ENCODE results near the gene FDPS. TPM values are rescaled to one million over a fixed set of nuclear protein-coding genes. Genes with fewer than 3 reads are reported as not detected.
A peak's percentile ranks its signal among the peaks of the same experiment; 100 is the strongest.
"Not testable (repeated sequence)": the region's sequence is repeated elsewhere in the genome, so short reads cannot be mapped to it uniquely, and the experiment has no call there.

FDPS gene
- total and polyA plus RNA-seq, 5 experiments from 2014 or later: 78.9 to 120 (median 97.2) TPM

DNA sequence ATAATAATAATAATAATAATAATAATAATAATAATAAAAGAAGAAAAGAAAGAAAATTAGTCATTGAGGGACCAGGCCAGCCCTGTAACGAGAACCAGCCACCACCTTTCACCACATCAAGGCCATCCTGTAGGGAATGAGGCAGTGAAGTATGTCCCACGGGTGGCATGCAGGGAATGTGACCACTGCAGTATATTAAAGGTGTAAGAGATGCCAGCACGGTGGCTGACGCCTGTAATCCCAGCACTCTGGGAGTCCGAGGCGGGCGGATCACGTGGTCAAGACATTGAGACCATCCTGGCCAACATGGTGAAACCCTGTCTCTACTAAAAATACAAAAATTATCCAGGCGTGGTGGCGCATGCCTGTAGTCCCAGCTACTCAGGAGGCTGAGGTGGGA is 17.7 kb upstream of the FDPS start:
- H3K4me1 Mint-ChIP-seq: peaks cover 3 to 11% (median 6%) of the 10 kb centered on the region in 4 donors
- ATAC-seq, H3K36me3 Mint-ChIP-seq, H3K27ac Mint-ChIP-seq, H3K9me3 Mint-ChIP-seq, H3K4me3 Mint-ChIP-seq, DNase-seq: not testable (repeated sequence)
- H3K27me3 Mint-ChIP-seq: peaks cover 15 to 28% (median 21%) of the 10 kb centered on the region in 5 donors
- POLR2A ChIA-PET: interaction anchor here (0.7 kb wide), 1 partner anchor 372 kb away, joined by 3 read pairs; no protein-coding TSS in a partner anchor

- Mint-ChIP-seq H3K36me3 (peaks cover 0 to 2% (median 0%) of the 10 kb centered on the region in 3 donors), H3K27me3 (peaks cover 25 to 49% (median 39%) of the 10 kb centered on the region in 5 donors), H3K4me3 (no peak overlapping the region), H3K27ac (peak overlapping the region in 1 of 10 donors; percentile 38), H3K4me1 (peaks cover 3 to 11% (median 6%) of the 10 kb centered on the region in 4 donors), H3K9me3 (no peaks in the 10 kb centered on the region)
- ATAC-seq (no peak), DNase-seq (no peak)
- POLR2A ChIA-PET: interaction anchor here (0.9 kb wide), 1 partner anchor 28 kb away, joined by 4 read pairs; no protein-coding TSS in a partner anchor
These were observed 15.4 kb upstream of the FDPS start for GRCh38 chr1:155293086-155293749.

- Mint-ChIP-seq H3K36me3 (peaks cover 0 to 2% (median 0%) of the 10 kb centered on the region in 3 donors), H3K4me3 (peak overlapping the region in 4 of 10 donors; percentile 0 to 61 (median 42)), H3K27ac (peak overlapping the region in 1 of 10 donors; percentile 54), H3K4me1 (peaks cover 3 to 11% (median 6%) of the 10 kb centered on the region in 4 donors), H3K9me3 (no peaks in the 10 kb centered on the region), H3K27me3 (peaks cover 25 to 49% (median 42%) of the 10 kb centered on the region in 5 donors)
- POLR2A ChIA-PET: no interaction called here
- DNase-seq (no peak), ATAC-seq (no peak)
These were observed 14.0 kb upstream of the FDPS start for GRCh38 chr1:155294520-155295182.

DNA sequence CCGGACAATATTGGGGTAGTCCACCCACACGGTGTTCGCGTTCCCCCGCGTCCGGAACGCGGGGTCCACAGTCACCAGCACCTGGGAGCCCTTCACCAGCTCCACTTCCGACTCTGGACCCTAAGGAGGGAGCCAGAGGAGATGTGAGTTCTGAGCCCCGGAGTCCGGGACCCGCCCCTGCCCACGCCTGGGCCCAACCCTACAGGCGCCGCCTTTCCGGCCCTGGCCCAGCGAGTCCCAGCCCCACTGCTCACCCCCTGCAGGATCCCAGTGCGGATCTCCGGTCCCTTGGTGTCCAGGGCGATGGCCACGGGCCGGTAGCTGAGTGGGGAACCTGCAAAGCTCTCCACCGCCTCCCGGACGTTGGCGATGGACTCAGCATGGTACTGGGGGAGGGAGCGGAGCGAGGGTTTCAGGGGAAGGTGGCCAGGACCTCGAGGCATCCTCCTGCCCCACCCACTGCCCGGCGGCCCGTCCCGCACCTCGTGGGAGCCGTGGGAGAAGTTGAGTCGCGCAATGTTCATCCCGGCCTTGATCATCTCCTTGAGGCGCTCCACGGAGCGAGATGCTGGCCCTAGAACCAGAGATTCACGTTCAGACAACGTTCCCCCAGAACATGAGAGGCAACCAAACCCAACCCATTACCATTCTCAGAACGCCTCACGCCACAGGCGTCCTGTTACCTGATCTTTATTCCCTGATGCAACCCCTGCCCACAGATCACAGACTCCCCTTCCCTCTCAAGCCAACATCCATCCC is 13.3 kb upstream of the FDPS start:
- POLR2A ChIA-PET: no interaction called here
- no peak for ATAC-seq
- no peak overlapping the region for H3K4me3 Mint-ChIP-seq

GRCh38 chr1:155295942-155296267 is 12.8 kb upstream of the FDPS start:
- Mint-ChIP-seq H3K4me3 (no peak overlapping the region), H3K27ac (no peak overlapping the region), H3K36me3 (peaks cover 0 to 2% (median 0%) of the 10 kb centered on the region in 3 donors), H3K9me3 (no peaks in the 10 kb centered on the region), H3K4me1 (peaks cover 3 to 11% (median 6%) of the 10 kb centered on the region in 4 donors), H3K27me3 (peaks cover 22 to 49% (median 38%) of the 10 kb centered on the region in 5 donors)
- no peak for ATAC-seq
- POLR2A ChIA-PET: no interaction called here
- no peak for DNase-seq

More for the DNA sequence above, 13.3 kb upstream of the FDPS start:
- Mint-ChIP-seq H3K27ac (no peak overlapping the region), H3K27me3 (peaks cover 23 to 49% (median 38%) of the 10 kb centered on the region in 5 donors), H3K36me3 (peaks cover 0 to 2% (median 0%) of the 10 kb centered on the region in 3 donors), H3K9me3 (no peaks in the 10 kb centered on the region), H3K4me1 (peaks cover 3 to 11% (median 6%) of the 10 kb centered on the region in 4 donors)
- DNase-seq: no peak

GRCh38 chr1:155296661-155297060 is 12.0 kb upstream of the FDPS start:
- H3K36me3 Mint-ChIP-seq: peaks cover 0 to 2% (median 0%) of the 10 kb centered on the region in 3 donors
- no peak overlapping the region for H3K4me3 Mint-ChIP-seq
- H3K4me1 Mint-ChIP-seq: peaks cover 3 to 11% (median 6%) of the 10 kb centered on the region in 4 donors
- POLR2A ChIA-PET: no interaction called here
- ATAC-seq (no peak), DNase-seq (no peak)
- H3K9me3 Mint-ChIP-seq: no peaks in the 10 kb centered on the region
- no peak overlapping the region for H3K27ac Mint-ChIP-seq
- peaks cover 20 to 45% (median 36%) of the 10 kb centered on the region in 5 donors for H3K27me3 Mint-ChIP-seq

GRCh38 chr1:155297384-155297783 is 11.3 kb upstream of the FDPS start:
- H3K36me3 Mint-ChIP-seq: peaks cover 0 to 2% (median 0%) of the 10 kb centered on the region in 3 donors
- DNase-seq: no peak
- peaks cover 3 to 11% (median 6%) of the 10 kb centered on the region in 4 donors for H3K4me1 Mint-ChIP-seq
- ATAC-seq: no peak
- H3K4me3 Mint-ChIP-seq: no peak overlapping the region
- POLR2A ChIA-PET: no interaction called here
- H3K27me3 Mint-ChIP-seq: peaks cover 20 to 45% (median 35%) of the 10 kb centered on the region in 5 donors
- no peak overlapping the region for H3K27ac Mint-ChIP-seq
- H3K9me3 Mint-ChIP-seq: no peaks in the 10 kb centered on the region

GRCh38 chr1:155300024-155300423 is 8.6 kb upstream of the FDPS start:
- no peaks in the 10 kb centered on the region for H3K9me3 Mint-ChIP-seq

DNA sequence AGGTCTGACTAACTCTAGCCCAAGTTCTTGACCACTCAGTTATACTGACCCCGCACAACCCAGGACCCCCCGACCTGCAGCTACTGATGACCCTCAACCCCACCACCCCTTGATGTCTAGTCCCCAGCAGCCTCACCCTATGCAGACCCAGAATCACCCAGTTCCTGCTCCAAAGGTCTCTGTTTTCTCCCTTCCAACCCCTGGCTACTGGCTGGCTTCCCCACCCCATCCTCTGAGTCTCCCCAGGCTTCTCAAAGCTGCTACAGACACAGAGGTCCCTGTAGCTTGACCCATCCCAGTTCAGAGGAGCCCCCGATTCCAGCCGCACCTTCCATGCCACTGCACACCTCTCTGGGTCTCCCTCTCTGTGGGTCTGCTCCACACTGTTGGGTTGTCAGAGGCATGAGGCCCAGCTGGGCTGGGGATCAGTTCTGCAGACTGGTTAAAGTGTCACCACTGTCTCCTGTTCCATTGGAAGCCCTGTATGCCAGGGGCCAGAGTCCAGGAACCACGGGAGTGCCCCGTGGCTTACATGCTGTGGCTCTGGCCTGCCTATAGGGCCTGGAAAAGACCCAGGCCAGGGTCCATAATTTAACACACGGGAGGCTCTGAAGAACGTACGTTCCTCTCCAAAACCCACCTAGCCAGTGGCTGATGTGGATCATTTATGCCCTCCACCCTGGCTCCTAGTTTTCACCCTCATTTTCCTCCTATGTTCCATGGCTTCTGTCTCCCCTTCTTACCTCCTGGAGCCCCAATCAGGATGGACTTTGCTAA is 7.9 kb upstream of the FDPS start:
- H3K27me3 Mint-ChIP-seq: peaks cover 13 to 26% (median 22%) of the 10 kb centered on the region in 5 donors
- ATAC-seq (no peak), DNase-seq (no peak)
- H3K9me3 Mint-ChIP-seq: no peaks in the 10 kb centered on the region
- no peak overlapping the region for H3K27ac Mint-ChIP-seq
- peaks cover 0 to under 1% (median 0%) of the 10 kb centered on the region in 3 donors for H3K36me3 Mint-ChIP-seq
- peaks cover 0 to 3% (median under 1%) of the 10 kb centered on the region in 4 donors for H3K4me1 Mint-ChIP-seq
- POLR2A ChIA-PET: interaction anchor here (0.6 kb wide), 1 partner anchor 140 kb away, joined by 3 read pairs; no protein-coding TSS in a partner anchor
- H3K4me3 Mint-ChIP-seq: no peak overlapping the region

More at GRCh38 chr1:155300024-155300423, 8.6 kb upstream of the FDPS start:
- Mint-ChIP-seq H3K27ac (no peak overlapping the region), H3K36me3 (peaks cover 0 to 2% (median 0%) of the 10 kb centered on the region in 3 donors), H3K4me1 (peaks cover 0 to 6% (median 2%) of the 10 kb centered on the region in 4 donors), H3K27me3 (peaks cover 15 to 31% (median 26%) of the 10 kb centered on the region in 5 donors), H3K4me3 (no peak overlapping the region)
- DNase-seq (no peak), ATAC-seq (no peak)
- POLR2A ChIA-PET: interaction anchor here (0.6 kb wide), 1 partner anchor 139 kb away, joined by 3 read pairs; no protein-coding TSS in a partner anchor

GRCh38 chr1:155301342-155301841 is 7.3 kb upstream of the FDPS start, which contains the start of gene PKLR:
TSS of gene PKLR (minus strand) at chr1:155301438. CDS start at chr1:155301395, 43 bp downstream.
- Mint-ChIP-seq H3K9me3 (no peaks in the 10 kb centered on the region), H3K27ac (no peak within 1 kb of the TSS), H3K36me3 (no peaks in the 10 kb centered on the region), H3K4me3 (no peak within 1 kb of the TSS), H3K27me3 (peaks cover 8 to 20% (median 17%) of the 10 kb centered on the region in 5 donors), H3K4me1 (no peaks in the 10 kb centered on the region)
- ATAC-seq: no peak
- no peak for DNase-seq
- POLR2A ChIA-PET: interaction anchor here (0.6 kb wide), 1 partner anchor 12 kb away, joined by 3 read pairs; no protein-coding TSS in a partner anchor

DNA sequence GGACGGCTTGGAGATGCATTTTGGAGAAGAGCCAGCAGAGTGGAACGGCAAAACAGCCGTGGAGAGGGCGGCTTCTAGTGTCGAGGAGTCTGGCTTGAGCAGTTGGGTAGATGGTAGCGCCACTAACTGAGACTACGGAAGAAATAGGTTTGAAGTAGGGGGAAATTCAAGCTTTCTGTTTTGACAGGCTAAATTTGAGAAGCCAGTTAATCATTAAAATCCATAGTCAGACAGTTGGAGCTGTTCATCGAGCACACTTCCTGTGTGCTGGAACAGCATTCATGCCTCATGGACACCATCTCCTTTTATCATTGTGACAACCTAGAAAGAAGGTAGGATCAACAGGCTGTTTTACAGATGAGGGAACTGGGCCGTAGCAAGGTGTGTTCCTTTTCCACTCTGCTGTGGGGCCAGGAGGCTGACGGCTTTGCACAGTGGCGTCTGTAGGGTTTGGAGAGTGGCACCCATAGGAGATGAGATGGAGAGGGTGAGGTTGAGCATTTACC is 4.1 kb upstream of the FDPS start:
- no peaks in the 10 kb centered on the region for H3K9me3 Mint-ChIP-seq
- POLR2A ChIA-PET: interaction anchor here (0.7 kb wide), 1 partner anchor 753 kb away, joined by 3 read pairs; no protein-coding TSS in a partner anchor
- no peak overlapping the region for H3K4me3 Mint-ChIP-seq
- ATAC-seq: no peak
- peaks cover 0 to 2% (median 0%) of the 10 kb centered on the region in 5 donors for H3K27me3 Mint-ChIP-seq
- H3K36me3 Mint-ChIP-seq: no peaks in the 10 kb centered on the region
- no peak for DNase-seq
- peak overlapping the region in 2 of 10 donors; percentile 29 to 47 for H3K27ac Mint-ChIP-seq
- peaks cover 2 to 17% (median 11%) of the 10 kb centered on the region in 4 donors for H3K4me1 Mint-ChIP-seq
